Measurements from ENCODE around the gene CHD6. TPM values are rescaled to one million over a fixed set of nuclear protein-coding genes. Genes with fewer than 3 reads are reported as not detected.
A peak's percentile ranks its signal among the peaks of the same experiment; 100 is the strongest.

CHD6 gene
- total and polyA plus RNA-seq, 2 of the 13 experiments (the other 11 are each of a cell fraction or from before 2014, with no cell fraction given), result 14.4 to 52.0 TPM

DNA sequence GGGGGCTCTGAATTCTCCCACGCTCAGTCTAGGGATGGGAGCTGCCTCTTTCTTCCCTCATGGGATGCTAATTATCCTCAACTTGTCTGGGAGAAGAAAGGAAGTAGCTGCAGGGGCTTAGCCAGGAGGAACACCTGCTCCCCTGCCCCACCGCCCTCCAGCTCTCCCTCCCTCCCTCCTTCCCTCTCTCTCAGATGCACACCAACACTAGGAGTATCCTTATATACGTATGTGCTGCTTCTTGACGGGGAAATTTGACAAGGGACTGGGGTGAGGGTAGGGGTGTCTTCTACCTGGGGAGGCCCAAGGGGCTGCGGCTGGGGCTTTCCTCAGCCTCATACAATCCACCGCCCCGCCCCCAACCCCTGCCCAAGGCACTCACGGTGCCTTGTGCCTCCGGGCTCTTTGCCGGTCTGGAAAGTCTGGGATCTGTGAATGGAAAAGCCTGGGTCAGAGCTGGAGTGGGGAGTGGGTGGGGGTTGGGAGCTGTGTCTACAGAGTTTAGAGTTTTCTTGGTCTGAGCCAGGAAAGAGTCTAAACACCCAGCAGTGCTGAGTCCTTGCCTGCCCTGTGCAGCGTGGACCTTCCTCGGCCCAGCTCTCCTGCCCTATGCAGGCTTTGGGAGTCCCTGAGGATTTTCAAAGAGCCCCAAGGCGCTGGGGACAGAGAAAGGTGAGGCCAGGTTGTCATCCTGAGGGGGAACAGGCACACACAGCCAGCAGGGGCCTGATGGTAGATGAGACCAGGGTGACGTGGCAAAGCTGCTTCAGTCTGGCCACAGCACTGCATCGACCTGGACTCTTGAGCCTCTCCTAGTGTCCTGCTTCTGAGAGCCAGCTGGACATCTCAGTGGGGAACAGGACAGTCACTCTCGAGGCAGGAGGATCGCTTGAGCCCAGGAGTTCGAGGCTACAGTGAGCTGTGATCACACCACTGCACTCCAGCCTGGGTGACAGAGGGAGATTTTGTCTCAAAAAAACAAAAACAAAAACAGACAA lies 222.2 kb downstream of the CHD6 start (continued):
- TF ChIP-seq, protein P1, sequence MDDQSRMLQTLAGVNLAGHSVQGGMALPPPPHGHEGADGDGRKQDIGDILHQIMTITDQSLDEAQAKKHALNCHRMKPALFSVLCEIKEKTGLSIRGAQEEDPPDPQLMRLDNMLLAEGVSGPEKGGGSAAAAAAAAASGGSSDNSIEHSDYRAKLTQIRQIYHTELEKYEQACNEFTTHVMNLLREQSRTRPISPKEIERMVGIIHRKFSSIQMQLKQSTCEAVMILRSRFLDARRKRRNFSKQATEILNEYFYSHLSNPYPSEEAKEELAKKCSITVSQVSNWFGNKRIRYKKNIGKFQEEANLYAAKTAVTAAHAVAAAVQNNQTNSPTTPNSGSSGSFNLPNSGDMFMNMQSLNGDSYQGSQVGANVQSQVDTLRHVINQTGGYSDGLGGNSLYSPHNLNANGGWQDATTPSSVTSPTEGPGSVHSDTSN (CRISPR knock-in tag; IDR thresholded peaks at IDR 0.05; ENCODE audit: borderline replicate concordance), result no peak
- TF ChIP-seq MYNN (CRISPR knock-in tag; IDR thresholded peaks at IDR 0.05; ENCODE audit: low read depth) (0 out of 2 replicates have a peak, but pooled peaks have one; percentile 44), ZNF792 (CRISPR knock-in tag; IDR thresholded peaks at IDR 0.05) (peak; percentile 49; the same call in 1 of the 2 replicates), ELF4 (CRISPR knock-in tag; IDR thresholded peaks at IDR 0.05; ENCODE audit: borderline replicate concordance) (no peak), ZNF589 (CRISPR knock-in tag; conservative IDR thresholded peaks at IDR 0.05) (no peak), XBP1 (CRISPR knock-in tag; IDR thresholded peaks at IDR 0.05) (peak; percentile 97), ZNF678 (CRISPR knock-in tag; IDR thresholded peaks at IDR 0.05) (no peak), CHCHD3 (CRISPR knock-in tag; IDR thresholded peaks at IDR 0.05) (peak; percentile 60; the same call in 1 of the 2 replicates), PAX8 (CRISPR knock-in tag; IDR thresholded peaks at IDR 0.05; ENCODE audit: borderline replicate concordance) (no peak), ZNF550 (CRISPR knock-in tag; IDR thresholded peaks at IDR 0.05; ENCODE audit: borderline replicate concordance) (no peak), XRCC5 (optimal IDR thresholded peaks at IDR 0.05; ENCODE audit: low read length) (no peak), ELF3 (CRISPR knock-in tag; IDR thresholded peaks at IDR 0.05) (peak; percentile 50; the same call in 1 of the 2 replicates), DNMT3B (CRISPR knock-in tag; conservative IDR thresholded peaks at IDR 0.05) (no peak), SRSF1 (optimal IDR thresholded peaks at IDR 0.05; ENCODE audit: low read depth, low read length) (peak; percentile 68), NFIB (CRISPR knock-in tag; IDR thresholded peaks at IDR 0.05; ENCODE audit: borderline replicate concordance) (no peak), GATA4 (IDR thresholded peaks at IDR 0.05; ENCODE audit: borderline replicate concordance, low read depth) (no peak)
- TF ChIP-seq, protein P2, sequence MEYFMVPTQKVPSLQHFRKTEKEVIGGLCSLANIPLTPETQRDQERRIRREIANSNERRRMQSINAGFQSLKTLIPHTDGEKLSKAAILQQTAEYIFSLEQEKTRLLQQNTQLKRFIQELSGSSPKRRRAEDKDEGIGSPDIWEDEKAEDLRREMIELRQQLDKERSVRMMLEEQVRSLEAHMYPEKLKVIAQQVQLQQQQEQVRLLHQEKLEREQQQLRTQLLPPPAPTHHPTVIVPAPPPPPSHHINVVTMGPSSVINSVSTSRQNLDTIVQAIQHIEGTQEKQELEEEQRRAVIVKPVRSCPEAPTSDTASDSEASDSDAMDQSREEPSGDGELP (IDR thresholded peaks at IDR 0.05; ENCODE audit: borderline replicate concordance, low read depth), result peak; percentile 72; the same call in 1 of the 2 replicates
- TF ChIP-seq, protein P3, sequence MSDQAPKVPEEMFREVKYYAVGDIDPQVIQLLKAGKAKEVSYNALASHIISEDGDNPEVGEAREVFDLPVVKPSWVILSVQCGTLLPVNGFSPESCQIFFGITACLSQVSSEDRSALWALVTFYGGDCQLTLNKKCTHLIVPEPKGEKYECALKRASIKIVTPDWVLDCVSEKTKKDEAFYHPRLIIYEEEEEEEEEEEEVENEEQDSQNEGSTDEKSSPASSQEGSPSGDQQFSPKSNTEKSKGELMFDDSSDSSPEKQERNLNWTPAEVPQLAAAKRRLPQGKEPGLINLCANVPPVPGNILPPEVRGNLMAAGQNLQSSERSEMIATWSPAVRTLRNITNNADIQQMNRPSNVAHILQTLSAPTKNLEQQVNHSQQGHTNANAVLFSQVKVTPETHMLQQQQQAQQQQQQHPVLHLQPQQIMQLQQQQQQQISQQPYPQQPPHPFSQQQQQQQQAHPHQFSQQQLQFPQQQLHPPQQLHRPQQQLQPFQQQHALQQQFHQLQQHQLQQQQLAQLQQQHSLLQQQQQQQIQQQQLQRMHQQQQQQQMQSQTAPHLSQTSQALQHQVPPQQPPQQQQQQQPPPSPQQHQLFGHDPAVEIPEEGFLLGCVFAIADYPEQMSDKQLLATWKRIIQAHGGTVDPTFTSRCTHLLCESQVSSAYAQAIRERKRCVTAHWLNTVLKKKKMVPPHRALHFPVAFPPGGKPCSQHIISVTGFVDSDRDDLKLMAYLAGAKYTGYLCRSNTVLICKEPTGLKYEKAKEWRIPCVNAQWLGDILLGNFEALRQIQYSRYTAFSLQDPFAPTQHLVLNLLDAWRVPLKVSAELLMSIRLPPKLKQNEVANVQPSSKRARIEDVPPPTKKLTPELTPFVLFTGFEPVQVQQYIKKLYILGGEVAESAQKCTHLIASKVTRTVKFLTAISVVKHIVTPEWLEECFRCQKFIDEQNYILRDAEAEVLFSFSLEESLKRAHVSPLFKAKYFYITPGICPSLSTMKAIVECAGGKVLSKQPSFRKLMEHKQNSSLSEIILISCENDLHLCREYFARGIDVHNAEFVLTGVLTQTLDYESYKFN (CRISPR knock-in tag; conservative IDR thresholded peaks at IDR 0.05), result 0 out of 2 replicates have a peak, but pooled peaks have one; percentile 31
- TF ChIP-seq, protein P4, sequence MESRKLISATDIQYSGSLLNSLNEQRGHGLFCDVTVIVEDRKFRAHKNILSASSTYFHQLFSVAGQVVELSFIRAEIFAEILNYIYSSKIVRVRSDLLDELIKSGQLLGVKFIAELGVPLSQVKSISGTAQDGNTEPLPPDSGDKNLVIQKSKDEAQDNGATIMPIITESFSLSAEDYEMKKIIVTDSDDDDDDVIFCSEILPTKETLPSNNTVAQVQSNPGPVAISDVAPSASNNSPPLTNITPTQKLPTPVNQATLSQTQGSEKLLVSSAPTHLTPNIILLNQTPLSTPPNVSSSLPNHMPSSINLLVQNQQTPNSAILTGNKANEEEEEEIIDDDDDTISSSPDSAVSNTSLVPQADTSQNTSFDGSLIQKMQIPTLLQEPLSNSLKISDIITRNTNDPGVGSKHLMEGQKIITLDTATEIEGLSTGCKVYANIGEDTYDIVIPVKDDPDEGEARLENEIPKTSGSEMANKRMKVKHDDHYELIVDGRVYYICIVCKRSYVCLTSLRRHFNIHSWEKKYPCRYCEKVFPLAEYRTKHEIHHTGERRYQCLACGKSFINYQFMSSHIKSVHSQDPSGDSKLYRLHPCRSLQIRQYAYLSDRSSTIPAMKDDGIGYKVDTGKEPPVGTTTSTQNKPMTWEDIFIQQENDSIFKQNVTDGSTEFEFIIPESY (CRISPR knock-in tag; IDR thresholded peaks at IDR 0.05), result 0 out of 2 replicates have a peak, but pooled peaks have one; percentile 18
- TF ChIP-seq, protein P5, sequence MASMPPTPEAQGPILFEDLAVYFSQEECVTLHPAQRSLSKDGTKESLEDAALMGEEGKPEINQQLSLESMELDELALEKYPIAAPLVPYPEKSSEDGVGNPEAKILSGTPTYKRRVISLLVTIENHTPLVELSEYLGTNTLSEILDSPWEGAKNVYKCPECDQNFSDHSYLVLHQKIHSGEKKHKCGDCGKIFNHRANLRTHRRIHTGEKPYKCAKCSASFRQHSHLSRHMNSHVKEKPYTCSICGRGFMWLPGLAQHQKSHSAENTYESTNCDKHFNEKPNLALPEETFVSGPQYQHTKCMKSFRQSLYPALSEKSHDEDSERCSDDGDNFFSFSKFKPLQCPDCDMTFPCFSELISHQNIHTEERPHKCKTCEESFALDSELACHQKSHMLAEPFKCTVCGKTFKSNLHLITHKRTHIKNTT (CRISPR knock-in tag; IDR thresholded peaks at IDR 0.05), result no peak

Measured in HepG2 (cell line).